GM12878 (cell line): Measurements from ENCODE around the gene HADHA. TPM values are rescaled to one million over a fixed set of nuclear protein-coding genes. Genes with fewer than 3 reads are reported as not detected.
A peak's percentile ranks its signal among the peaks of the same experiment; 100 is the strongest.

Experiments used
- ATAC-seq: fragments of 200-7000 bp; cut with Tn5 transposase; 3 replicates; pipeline ENCODE4 v1.9.1; 2020; ENCODE audit warnings: mild to moderate bottlenecking, moderate library complexity
- Bru-seq: library from RNA; stranded (reverse); fragments of 400-500 nt; gene quantifications from one replicate; lab custom pipeline; 2021; lab: Mats Ljungman, UMichigan
- BruChase-seq, 2 experiments: library from RNA; stranded (reverse); fragments of 400-500 nt; gene quantifications; one replicate each; lab custom pipeline; 2021; lab: Mats Ljungman, UMichigan
- BruUV-seq: library from RNA; stranded (reverse); fragments of 400-500 nt; replicated peaks from 2 replicates; lab custom pipeline; 2021; lab: Mats Ljungman, UMichigan
- CTCF ChIA-PET: fragments of 300-600 bp; sonication (Branson Sonifier 250); formaldehyde crosslinking; extraction: SDS; loops from one replicate; lab custom pipeline; 2021; ENCODE audit warnings: inconsistent platforms; lab: Yijun Ruan, JAX
- POLR2A ChIA-PET: fragments of 350-600 bp; formaldehyde crosslinking; extraction: SDS; loops from one replicate; lab custom pipeline; 2021; ENCODE audit warnings: inconsistent platforms; lab: Charles Lee
- RAD21 ChIA-PET: fragments of 300-600 bp; sonication (Branson Sonifier 250); formaldehyde crosslinking; loops from one replicate; lab custom pipeline; 2023; ENCODE audit warnings: antibody characterized with exemption; ENCODE audit not compliant: unreplicated experiment; lab: Charles Lee
- SMC1A ChIA-PET: fragments of 300-600 bp; sonication (Branson Sonifier 250); formaldehyde crosslinking; loops from one replicate; lab custom pipeline; 2023; ENCODE audit not compliant: unreplicated experiment, uncharacterized antibody; lab: Charles Lee
- DNase-seq: peaks from one replicate; pipeline ENCODE4 v3.0.0-alpha.2; 2011; ENCODE audit warnings: low read depth, low spot score
- FAIRE-seq: peaks from 3 replicates; lab custom pipeline; 2011; peaks lifted over from hg19 to GRCh38; lab: Jason Lieb, UNC
- H2AFZ ChIP-seq: 2 replicates; pipeline ENCODE4 v1.6.0; 2011; ENCODE audit warnings: low read depth, low read length, control low read depth; ENCODE audit not compliant: control insufficient read depth
- H3K27ac ChIP-seq: 2 replicates; pipeline ENCODE4 v1.5.1; 2011; ENCODE audit warnings: control low read depth; ENCODE audit not compliant: control insufficient read depth, insufficient read depth
- H3K27me3 ChIP-seq, 2 experiments: replicated peaks in 1 of 2; 2 replicates each; pipeline versions ENCODE4 v1.6.0 to v1.6.1; 2011; ENCODE audit warnings: low read length in 1 of 2; ENCODE audit not compliant: control insufficient read depth in 2 of 2, insufficient read depth in 2 of 2
- H3K36me3 ChIP-seq, 2 experiments: 2 replicates each; pipeline ENCODE4 v1.5.1; 2011; ENCODE audit warnings: low read length in 1 of 2; ENCODE audit not compliant: control insufficient read depth in 2 of 2, insufficient read depth in 2 of 2
- H3K4me1 ChIP-seq: 2 replicates; pipeline ENCODE4 v1.6.1; 2011; ENCODE audit warnings: mild to moderate bottlenecking, low read length, moderate library complexity, mixed read lengths; ENCODE audit not compliant: control insufficient read depth, insufficient read depth
- H3K4me2 ChIP-seq: 2 replicates; pipeline ENCODE4 v1.6.0; 2011; ENCODE audit warnings: control low read depth; ENCODE audit not compliant: control insufficient read depth, insufficient read depth
- H3K4me3 ChIP-seq: fragments of 200-600 bp; sonication (generic); 2 replicates; pipeline ENCODE4 v1.5.1; 2016
- H3K79me2 ChIP-seq: 2 replicates; pipeline ENCODE4 v1.6.0; 2011; ENCODE audit warnings: low read length; ENCODE audit not compliant: control insufficient read depth, insufficient read depth
- H3K9ac ChIP-seq: 2 replicates; pipeline ENCODE4 v1.8.0; 2011; ENCODE audit warnings: low read length, control low read depth, mixed read lengths; ENCODE audit not compliant: control insufficient read depth, insufficient read depth
- H3K9me3 ChIP-seq: replicated peaks from 3 replicates; pipeline ENCODE4 v1.5.1; 2011; ENCODE audit warnings: mild to moderate bottlenecking, low read length; ENCODE audit not compliant: control insufficient read depth, insufficient read depth
- H4K20me1 ChIP-seq: 2 replicates; pipeline ENCODE4 v1.6.0; 2011; ENCODE audit not compliant: control insufficient read depth, insufficient read depth
- CHD1 ChIP-seq: IDR thresholded peaks from 2 replicates; pipeline ENCODE4 v1.6.1; 2012; ENCODE audit warnings: low read depth, low read length, improper control_type of control experiment
- EGR1 ChIP-seq, 2 experiments: IDR thresholded peaks; 1 replicate in 1 of 2; 2 replicates in 1 of 2; pipeline ENCODE4 v1.6.1; 2011 to 2012; ENCODE audit warnings: low read depth in 2 of 2, low read length in 2 of 2, borderline replicate concordance in 1 of 2, mild to moderate bottlenecking in 1 of 2, moderate library complexity in 1 of 2
- GABPA ChIP-seq: IDR thresholded peaks from 2 replicates; pipeline ENCODE4 v1.6.1; 2014; ENCODE audit warnings: antibody characterized with exemption, low read depth, mild to moderate bottlenecking, inconsistent platforms
- HCFC1 ChIP-seq: fragments of 150-350 bp; IDR thresholded peaks from 2 replicates; pipeline ENCODE4 v1.6.1; 2014; ENCODE audit warnings: low read length
- HDGF ChIP-seq: fragments of 450-650 bp; IDR thresholded peaks from 2 replicates; pipeline ENCODE4 v1.6.1; 2016; ENCODE audit warnings: antibody characterized with exemption
- MEF2B ChIP-seq: fragments of 450-650 bp; IDR thresholded peaks from 2 replicates; pipeline ENCODE4 v1.6.1; 2018; ENCODE audit warnings: mild to moderate bottlenecking, moderate library complexity; ENCODE audit not compliant: partially characterized antibody, poor library complexity, severe bottlenecking
- PML ChIP-seq: IDR thresholded peaks from 2 replicates; pipeline ENCODE4 v1.6.1; 2012; ENCODE audit warnings: low read length, inconsistent platforms
- POLR2AphosphoS2 ChIP-seq: IDR thresholded peaks from 2 replicates; pipeline ENCODE4 v1.6.1; 2011; ENCODE audit warnings: low read depth, mild to moderate bottlenecking, low read length, improper control_type of control experiment, moderate library complexity
- SIN3A ChIP-seq: IDR thresholded peaks from 2 replicates; pipeline ENCODE4 v1.6.1; 2012; ENCODE audit warnings: low read depth, low read length, improper control_type of control experiment
- SMAD5 ChIP-seq: IDR thresholded peaks from 2 replicates; pipeline ENCODE4 v1.6.1; 2016; ENCODE audit warnings: antibody characterized with exemption, low read depth
- ZNF384 ChIP-seq: IDR thresholded peaks from 2 replicates; pipeline ENCODE4 v1.6.1; 2012; ENCODE audit warnings: low read depth, mild to moderate bottlenecking, low read length, improper control_type of control experiment, borderline replicate concordance
- WGBS: methylation state at CpG from one replicate; pipeline ENCODE4 v1.1.6; 2016; ENCODE audit warnings: low lambda C conversion rate; ENCODE audit not compliant: insufficient replicate concordance, insufficient coverage; ENCODE audit errors: missing lambda C conversion rate; 5-methylcytosine and 5-hydroxymethylcytosine counted together
- in situ Hi-C: fragments of 300-500 bp; cut with MboI; formaldehyde crosslinking; loops from 9 replicates; pipeline ENCODE4 v1.14.3; 2018; ENCODE audit warnings: mixed read lengths
- intact Hi-C: fragments of 100-400 bp; cut with micrococcal nuclease; formaldehyde crosslinking; loops from one replicate; pipeline ENCODE4 v1.14.2; 2022; ENCODE audit not compliant: unreplicated experiment
- long read RNA-seq, 2 experiments: library from polyadenylated mRNA; unstranded; transcript quantifications; one replicate each; pipeline ENCODE4 v2.0.0, GENCODE V29; 2019 to 2020
- polyA minus RNA-seq, 3 experiments: library from RNA; depleted of rRNA, polyadenylated mRNA; stranded (reverse); fragments of >200 nt; gene quantifications; 2 replicates each; pipeline ENCODE4 v1.2.3, GENCODE V29; 2011
- polyA plus RNA-seq, 11 experiments: library from polyadenylated mRNA; depleted of rRNA in 4 of 11; unstranded in 6 of 11; stranded (reverse) in 5 of 11; fragments of >200 nt; fragmentation: Nextera tagmentation in 4 of 11; fragmentation: Illumina TruSeq in 1 of 11; extraction: Ambion mirVana in 4 of 11; extraction: Trizol in 1 of 11; gene quantifications; 1 replicate in 1 of 11; 2 replicates in 10 of 11; pipeline versions ENCODE4 v1.2.1 to v1.2.3, GENCODE V29; 2011 to 2016; ENCODE audit warnings: inconsistent platforms in 2 of 11, missing spikeins in 2 of 11, low read depth in 1 of 11
- total RNA-seq, 4 experiments: library from RNA; depleted of rRNA in 3 of 4; stranded (reverse); fragments of >200 nt in 3 of 4; fragmentation: Illumina TruSeq in 1 of 4; extraction: Trizol in 1 of 4; gene quantifications; 2 replicates each; pipeline versions ENCODE4 v1.2.1 to v1.2.3, GENCODE V29; 2013 to 2021
- TF ChIP-seq, protein P1 (sequence below): IDR thresholded peaks from 2 replicates; pipeline ENCODE4 v1.6.1; 2012; ENCODE audit warnings: low read depth, low read length, improper control_type of control experiment
- TF ChIP-seq, protein P2 (sequence below): fragments of 450-650 bp; IDR thresholded peaks from 2 replicates; pipeline ENCODE4 v1.6.1; 2017; ENCODE audit warnings: borderline replicate concordance

HADHA gene
- total RNA-seq (2013; cell fraction: nucleolus; rRNA removed) = 66.8 and 68.7 TPM in 2 replicates
- total RNA-seq (2014; rRNA removed) (158 and 175 TPM in 2 replicates), total RNA-seq (2014; rRNA removed; fragmentation: Illumina TruSeq; extraction: Trizol) (170 TPM in 2 replicates), total RNA-seq (2021) (160 and 161 TPM in 2 replicates), polyA plus RNA-seq (2011; rRNA removed) (194 and 208 TPM in 2 replicates), polyA plus RNA-seq (2014; fragmentation: Illumina TruSeq; extraction: Trizol) (207 and 221 TPM in 2 replicates), polyA plus RNA-seq (2014; fragmentation: Nextera tagmentation; extraction: Ambion mirVana) (100 to 1,000 TPM; 109 to 144 TPM), polyA plus RNA-seq (2014; rRNA removed) (114 and 125 TPM in 2 replicates), polyA plus RNA-seq (2016; fragmentation: Nextera tagmentation; extraction: Ambion mirVana) (100 to 1,000 TPM; 187 to 190 TPM), polyA minus RNA-seq (2011; rRNA and poly(A)+ RNA removed) (204 and 208 TPM in 2 replicates), Bru-seq, nascent RNA (percentile 83 among the genes with signal in this experiment), BruChase-seq, experiment 1, labeled RNA remaining after a 6-hour chase (percentile 85 among the genes with signal in this experiment), BruChase-seq, experiment 2, labeled RNA remaining after a 2-hour chase (percentile 79 among the genes with signal in this experiment)
- 104 TPM for polyA plus RNA-seq (2011; ENCODE audit: low read depth)
- 157 and 181 TPM in 2 replicates for polyA plus RNA-seq (2011; cell fraction: cytosol; rRNA removed)
- polyA plus RNA-seq (2011; cell fraction: nucleus; rRNA removed) = 110 and 115 TPM in 2 replicates
- 108 and 139 TPM in 2 replicates for polyA plus RNA-seq (2012)
- polyA minus RNA-seq (2011; cell fraction: cytosol; rRNA and poly(A)+ RNA removed) = 79.4 and 89.2 TPM in 2 replicates
- polyA minus RNA-seq (2011; cell fraction: nucleus; rRNA and poly(A)+ RNA removed) = 32.5 and 45.4 TPM in 2 replicates
- long read RNA-seq, experiment 1, transcript HADHA-201 (20 exons, 3,037 nt) = major isoform, 210 of 276 reads
- long read RNA-seq, experiment 1, partial matches to known transcripts = 35 of 276 reads
- long read RNA-seq, experiment 1, other reads (novel, unspliced or antisense) = 27 of 276 reads
- long read RNA-seq, experiment 2, transcript HADHA-204 (19 exons, 2,982 nt) = minor isoform, 14 of 3,120 reads
- long read RNA-seq, experiment 2, transcript HADHA-201 (20 exons, 3,037 nt) = major isoform, 2,715 of 3,120 reads
- long read RNA-seq, experiment 2, partial matches to known transcripts = 283 of 3,120 reads
- long read RNA-seq, experiment 2, other reads (novel, unspliced or antisense) = 104 of 3,120 reads

DNA sequence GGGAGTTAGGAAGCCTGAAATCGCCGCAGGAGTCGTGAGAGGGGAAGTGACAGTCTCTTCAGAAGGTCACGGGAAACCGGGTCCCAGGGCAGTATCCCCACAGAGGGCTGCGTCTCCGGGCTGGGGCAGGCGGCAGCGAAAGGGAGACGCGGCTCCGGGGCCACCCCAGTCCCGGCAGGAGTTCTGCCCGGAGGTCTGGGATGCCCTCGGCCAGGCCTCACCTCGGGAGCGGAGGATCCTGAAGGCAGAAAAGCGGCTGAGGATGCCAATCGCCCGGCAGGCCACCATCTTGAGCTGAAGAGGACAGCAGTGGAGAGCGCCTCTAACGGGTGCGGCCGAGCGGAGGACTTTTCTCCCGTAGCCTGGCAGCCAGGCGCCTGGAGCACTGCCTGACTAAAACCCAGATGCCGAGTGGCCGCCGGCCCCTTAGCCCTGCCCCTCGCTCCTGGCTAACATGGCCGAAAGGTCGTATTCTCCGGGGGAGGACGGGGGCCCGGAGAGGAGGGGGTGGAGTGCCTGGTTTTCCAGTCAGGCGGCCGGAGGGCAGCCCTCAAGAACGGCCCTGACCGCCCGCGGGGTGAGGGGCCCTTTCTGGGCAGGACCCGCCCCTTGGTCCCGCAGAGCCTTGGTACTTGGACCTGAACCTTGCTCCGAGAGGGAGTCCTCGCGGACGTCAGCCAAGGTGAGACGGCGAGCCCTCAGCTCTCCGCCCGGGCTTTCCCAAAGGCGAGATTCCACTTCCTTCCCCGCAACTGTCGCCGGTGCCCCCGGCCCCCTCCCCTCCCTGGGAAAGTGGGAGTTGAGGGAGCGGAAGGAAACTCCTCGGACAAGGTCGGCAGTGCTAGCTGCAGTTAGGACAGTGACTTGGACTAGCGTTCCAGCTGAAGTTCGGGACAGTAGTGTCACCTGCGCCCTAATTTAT, at the start of gene HADHA, which contains the start of gene HADHB:
TSS of gene HADHA (minus strand) at position 324 of the 922 bp plus-strand sequence. CDS start at position 288, 36 bp downstream.
TSS of gene HADHB (plus strand) at position 631 of the 922 bp plus-strand sequence. CDS start 9,316 bp downstream, outside the sequence.
- intact Hi-C loops = loop anchor here (1.0 to 2.0 kb wide), 2 partner anchors 86 to 101 kb away; no protein-coding TSS in a partner anchor
- H3K4me2 ChIP-seq = peak within 1 kb of the TSS; percentile 84
- H3K4me1 ChIP-seq = peaks cover 16% of the 10 kb centered on the region
- peak within 1 kb of the TSS; percentile 92 for H3K4me3 ChIP-seq
- SMC1A ChIA-PET = interaction anchor here (0.5 to 8.9 kb wide), 12 partner anchors 9 to 359 kb away, joined by 3 to 71 read pairs (median 6); no protein-coding TSS in a partner anchor
- peak; percentile 38 for FAIRE-seq
- RAD21 ChIA-PET = interaction anchor here (0.6 to 4.9 kb wide), 6 partner anchors 26 to 105 kb away, joined by 3 to 41 read pairs (median 10); partner anchors contain the start of gene ADGRF3
- 1% methylated on average over 61 of the region's 63 CpGs for WGBS
- H3K36me3 ChIP-seq = 0 out of 4 replicates have a peak, but pooled peaks cover 0 to 3% of the 10 kb centered on the region in 2 experiments
- in situ Hi-C loops = no loop called here
- no peaks in the 10 kb centered on the region; the same call in 2 of the 3 replicates for H3K9me3 ChIP-seq
- peak; percentile 82 for ATAC-seq
- no peaks in the 10 kb centered on the region for H4K20me1 ChIP-seq
- DNase-seq = peak; percentile 56
- peak within 1 kb of the TSS; percentile 93 for H2AFZ ChIP-seq
- H3K79me2 ChIP-seq = peaks cover 93% of the 10 kb centered on the region
- CTCF ChIA-PET = interaction anchor here (0.7 to 2.9 kb wide), 9 partner anchors 15 to 176 kb away, joined by 3 to 12 read pairs (median 4); partner anchors contain the start of gene ADGRF3
- no peaks in the 10 kb centered on the region for H3K27me3 ChIP-seq
- peak within 1 kb of the TSS; percentile 94 for H3K9ac ChIP-seq
- POLR2A ChIA-PET = interaction anchor here (0.6 to 5.1 kb wide), 10 partner anchors 9 to 210 kb away, joined by 3 to 35 read pairs (median 6); partner anchors contain the start of genes ADGRF3, RAB10 and SELENOI
- no TSS peak for BruUV-seq
- H3K27ac ChIP-seq = peak within 1 kb of the TSS; percentile 96
- TF ChIP-seq SIN3A (no peak), HDGF (no peak), MEF2B (peak; percentile 36), POLR2AphosphoS2 (peak; percentile 85), EGR1 (IDR thresholded peaks at IDR 0.05; ENCODE audit: borderline replicate concordance in 1 of 2, low read depth in 2 of 2, low read length in 2 of 2) (peak in 1 of 2 experiments; percentile 42; a peak in 1 of 3 replicates), CHD1 (0 out of 2 replicates have a peak, but pooled peaks have one; percentile 60), ZNF384 (no peak), GABPA (no peak), SMAD5 (0 out of 2 replicates have a peak, but pooled peaks have one; percentile 20), PML (no peak; the same call in 1 of the 2 replicates), HCFC1 (peak; percentile 65)
- TF ChIP-seq, protein P1, sequence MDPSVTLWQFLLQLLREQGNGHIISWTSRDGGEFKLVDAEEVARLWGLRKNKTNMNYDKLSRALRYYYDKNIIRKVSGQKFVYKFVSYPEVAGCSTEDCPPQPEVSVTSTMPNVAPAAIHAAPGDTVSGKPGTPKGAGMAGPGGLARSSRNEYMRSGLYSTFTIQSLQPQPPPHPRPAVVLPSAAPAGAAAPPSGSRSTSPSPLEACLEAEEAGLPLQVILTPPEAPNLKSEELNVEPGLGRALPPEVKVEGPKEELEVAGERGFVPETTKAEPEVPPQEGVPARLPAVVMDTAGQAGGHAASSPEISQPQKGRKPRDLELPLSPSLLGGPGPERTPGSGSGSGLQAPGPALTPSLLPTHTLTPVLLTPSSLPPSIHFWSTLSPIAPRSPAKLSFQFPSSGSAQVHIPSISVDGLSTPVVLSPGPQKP = no peak
- TF ChIP-seq, protein P2, sequence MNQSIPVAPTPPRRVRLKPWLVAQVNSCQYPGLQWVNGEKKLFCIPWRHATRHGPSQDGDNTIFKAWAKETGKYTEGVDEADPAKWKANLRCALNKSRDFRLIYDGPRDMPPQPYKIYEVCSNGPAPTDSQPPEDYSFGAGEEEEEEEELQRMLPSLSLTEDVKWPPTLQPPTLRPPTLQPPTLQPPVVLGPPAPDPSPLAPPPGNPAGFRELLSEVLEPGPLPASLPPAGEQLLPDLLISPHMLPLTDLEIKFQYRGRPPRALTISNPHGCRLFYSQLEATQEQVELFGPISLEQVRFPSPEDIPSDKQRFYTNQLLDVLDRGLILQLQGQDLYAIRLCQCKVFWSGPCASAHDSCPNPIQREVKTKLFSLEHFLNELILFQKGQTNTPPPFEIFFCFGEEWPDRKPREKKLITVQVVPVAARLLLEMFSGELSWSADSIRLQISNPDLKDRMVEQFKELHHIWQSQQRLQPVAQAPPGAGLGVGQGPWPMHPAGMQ = peak; percentile 99
